K562 (cell line): ENCODE results near the gene DEDD2.

Source experiments
- TF ChIP-seq, protein P1 (sequence below): sonication (generic); formaldehyde crosslinking; IDR thresholded peaks from 2 replicates; pipeline ENCODE4 v1.9.0; 2022; ENCODE audit warnings: mild to moderate bottlenecking, missing genetic modification reagents
- TF ChIP-seq, protein P2 (sequence below), 3 experiments: fragments of 200-800 bp in 1 of 3; sonication (Bioruptor generic) in 1 of 3; sonication (generic) in 1 of 3; formaldehyde crosslinking in 1 of 3; IDR thresholded peaks; 2 replicates each; pipeline versions ENCODE4 v1.6.1 to v1.8.0; 2016 to 2022; ENCODE audit warnings: mild to moderate bottlenecking in 2 of 3, missing compliant biosample characterization in 2 of 3, missing genetic modification characterization in 2 of 3, missing genetic modification reagents in 1 of 3

DNA sequence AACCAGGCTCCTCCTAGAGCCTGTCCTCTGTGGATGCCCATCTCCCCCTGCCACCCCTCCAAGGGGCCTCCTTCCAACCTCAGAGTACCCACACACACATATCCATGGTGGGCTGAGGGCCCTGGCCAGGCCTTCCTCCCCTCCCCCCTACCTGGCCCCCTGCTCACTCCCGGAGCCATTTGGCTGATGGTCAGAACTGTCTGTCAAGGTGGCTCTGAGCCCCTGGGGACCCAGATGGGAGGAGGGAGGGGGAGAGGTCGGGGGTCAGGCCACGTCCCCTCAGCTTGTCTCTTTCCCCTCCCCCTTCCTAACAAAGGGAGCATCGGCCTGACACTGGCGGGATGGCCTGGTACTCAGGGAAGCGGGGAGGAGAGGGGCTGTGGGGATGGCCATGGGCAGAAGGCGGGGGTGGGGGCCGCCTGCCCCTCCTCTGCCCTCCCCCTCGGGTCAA is 66.5 kb downstream of the DEDD2 start:
- TF ChIP-seq, protein P1, sequence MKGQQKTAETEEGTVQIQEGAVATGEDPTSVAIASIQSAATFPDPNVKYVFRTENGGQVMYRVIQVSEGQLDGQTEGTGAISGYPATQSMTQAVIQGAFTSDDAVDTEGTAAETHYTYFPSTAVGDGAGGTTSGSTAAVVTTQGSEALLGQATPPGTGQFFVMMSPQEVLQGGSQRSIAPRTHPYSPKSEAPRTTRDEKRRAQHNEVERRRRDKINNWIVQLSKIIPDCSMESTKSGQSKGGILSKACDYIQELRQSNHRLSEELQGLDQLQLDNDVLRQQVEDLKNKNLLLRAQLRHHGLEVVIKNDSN = no peak
- TF ChIP-seq, protein P2, sequence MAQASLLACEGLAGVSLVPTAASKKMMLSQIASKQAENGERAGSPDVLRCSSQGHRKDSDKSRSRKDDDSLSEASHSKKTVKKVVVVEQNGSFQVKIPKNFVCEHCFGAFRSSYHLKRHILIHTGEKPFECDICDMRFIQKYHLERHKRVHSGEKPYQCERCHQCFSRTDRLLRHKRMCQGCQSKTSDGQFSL (CRISPR knock-in tag; IDR thresholded peaks at IDR 0.05) = no peak
- TF ChIP-seq, protein P2 (tag; IDR thresholded peaks at IDR 0.05) = no peak
